ENCODE measurements around the gene TMEM205.
"Not testable (repeated sequence)": the region's sequence is repeated elsewhere in the genome, so short reads cannot be mapped to it uniquely, and the experiment has no call there.

TMEM205 gene

DNA sequence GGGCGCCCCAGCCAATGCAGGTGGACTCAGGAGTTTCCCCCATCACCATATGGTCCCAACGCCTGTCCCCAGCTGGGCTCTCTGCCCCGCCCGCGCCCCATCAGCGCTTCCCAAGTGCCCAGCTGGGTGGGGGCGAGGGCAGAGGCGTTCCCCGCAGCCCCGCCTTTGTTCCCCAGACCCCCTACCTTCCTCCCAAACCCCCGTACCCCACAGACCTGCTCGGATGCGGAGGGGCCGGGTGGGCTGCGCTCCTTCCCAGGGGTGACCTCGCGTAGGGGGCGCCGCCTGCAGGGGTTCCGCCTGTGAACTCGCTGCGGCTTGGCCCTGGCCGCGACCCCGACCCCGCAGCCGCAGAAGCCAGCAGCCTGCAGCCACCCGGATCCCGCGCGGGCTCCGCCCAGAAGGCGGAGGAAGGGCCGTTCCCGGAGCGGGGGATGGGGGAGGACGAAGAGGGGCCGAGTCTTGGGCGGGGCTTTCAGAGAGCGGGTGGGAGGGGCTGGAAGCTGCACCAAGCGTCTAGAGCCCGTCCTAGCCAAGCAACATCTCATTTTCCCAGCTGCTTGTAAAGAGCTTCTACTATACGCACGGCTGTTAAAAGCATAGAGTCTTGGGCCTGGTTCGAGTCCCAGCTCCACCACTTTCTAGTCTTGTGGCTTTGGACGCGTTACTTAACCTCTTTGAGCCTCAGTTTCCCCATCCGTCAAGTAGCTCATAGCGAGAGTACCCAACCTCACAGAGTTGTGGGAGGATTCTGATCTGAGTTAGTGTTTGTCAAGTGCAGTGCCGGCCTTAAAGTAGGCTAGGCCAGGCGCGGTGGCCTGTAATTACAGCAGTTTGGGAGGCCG lies 6.6 kb downstream of the TMEM205 start, which contains the start of gene RAB3D:
Gene RAB3D, minus strand, starts transcription at position 404 of the 845 bp plus-strand sequence. CDS start 2,258 bp downstream, outside the sequence.
- DNase-seq (ENCODE audit: low spot score) = peak; percentile 92

DNA sequence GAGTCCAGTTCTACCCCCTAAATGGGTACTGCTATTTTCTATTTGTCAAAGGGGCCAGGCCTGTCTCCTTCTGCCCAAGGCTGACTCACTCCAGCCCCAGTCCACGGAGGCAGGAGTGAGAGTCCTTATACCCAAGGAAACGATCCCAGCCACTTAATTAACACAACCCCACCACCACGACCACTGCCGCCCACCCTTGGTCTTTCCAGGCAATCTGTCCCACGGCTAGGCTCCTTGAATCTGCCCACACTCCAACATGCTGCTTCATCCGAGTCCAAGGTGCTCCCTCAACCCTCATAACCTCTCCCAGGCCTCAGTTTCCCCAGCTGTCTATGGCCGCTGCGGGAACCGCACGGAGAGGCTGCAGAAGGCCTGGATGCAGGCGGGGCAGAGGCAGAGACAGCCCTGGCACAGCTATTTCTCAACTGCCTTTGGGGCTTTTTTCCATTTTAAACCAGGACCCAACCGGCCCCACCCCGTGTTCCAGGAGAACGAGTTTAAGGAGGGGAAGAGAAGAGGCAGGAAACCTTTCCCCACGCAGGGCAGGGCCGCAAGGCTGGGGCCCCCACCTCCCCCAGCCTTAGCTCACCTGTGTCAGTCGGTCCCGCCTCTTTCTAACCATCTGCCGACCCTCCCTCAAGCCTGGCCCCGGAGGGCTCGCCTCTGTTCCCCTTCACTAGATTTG lies 7.4 kb downstream of the TMEM205 start:
- DNase-seq (ENCODE audit: low spot score) = no peak

DNA sequence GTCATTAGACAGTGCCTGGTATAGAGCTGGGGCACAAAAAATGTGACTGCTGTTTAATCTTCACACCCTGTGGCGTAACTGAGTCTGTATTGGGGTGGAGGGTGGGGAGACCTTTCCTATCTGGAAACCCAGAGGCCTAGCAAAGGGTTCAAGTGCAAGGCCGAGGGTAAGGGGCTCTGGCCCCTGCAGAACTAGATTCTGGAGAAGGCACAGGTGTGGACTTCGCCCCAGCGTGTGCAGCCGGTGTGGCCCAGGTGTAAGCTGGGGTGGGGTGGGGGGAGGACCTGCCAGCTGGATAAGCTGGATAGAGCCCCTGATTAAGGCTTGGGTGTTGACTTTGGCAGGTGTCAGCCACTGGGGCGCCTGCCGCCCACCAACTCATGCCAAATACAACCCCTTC lies 7.9 kb downstream of the TMEM205 start:
- no peak for DNase-seq (ENCODE audit: low spot score)

DNA sequence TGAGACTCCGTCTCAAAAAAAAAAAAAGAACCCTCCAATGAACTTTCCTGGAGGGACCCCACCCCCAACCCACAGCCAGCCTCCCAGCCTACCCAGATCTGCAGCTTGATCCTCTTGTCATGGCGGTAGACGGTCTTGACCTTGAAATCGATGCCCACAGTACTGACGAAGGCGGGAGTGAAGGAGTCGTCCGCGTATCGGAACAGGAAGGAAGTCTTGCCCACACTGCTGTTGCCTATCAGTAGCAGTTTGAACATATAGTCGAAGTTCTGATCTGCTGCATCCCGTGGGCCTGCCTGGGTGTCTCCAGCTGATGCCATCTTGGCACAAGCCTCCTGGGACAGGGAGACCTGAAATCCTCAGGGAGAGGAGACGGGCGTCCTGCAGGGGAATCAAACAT lies 9.0 kb downstream of the TMEM205 start:
- no peak for DNase-seq (ENCODE audit: low spot score)

DNA sequence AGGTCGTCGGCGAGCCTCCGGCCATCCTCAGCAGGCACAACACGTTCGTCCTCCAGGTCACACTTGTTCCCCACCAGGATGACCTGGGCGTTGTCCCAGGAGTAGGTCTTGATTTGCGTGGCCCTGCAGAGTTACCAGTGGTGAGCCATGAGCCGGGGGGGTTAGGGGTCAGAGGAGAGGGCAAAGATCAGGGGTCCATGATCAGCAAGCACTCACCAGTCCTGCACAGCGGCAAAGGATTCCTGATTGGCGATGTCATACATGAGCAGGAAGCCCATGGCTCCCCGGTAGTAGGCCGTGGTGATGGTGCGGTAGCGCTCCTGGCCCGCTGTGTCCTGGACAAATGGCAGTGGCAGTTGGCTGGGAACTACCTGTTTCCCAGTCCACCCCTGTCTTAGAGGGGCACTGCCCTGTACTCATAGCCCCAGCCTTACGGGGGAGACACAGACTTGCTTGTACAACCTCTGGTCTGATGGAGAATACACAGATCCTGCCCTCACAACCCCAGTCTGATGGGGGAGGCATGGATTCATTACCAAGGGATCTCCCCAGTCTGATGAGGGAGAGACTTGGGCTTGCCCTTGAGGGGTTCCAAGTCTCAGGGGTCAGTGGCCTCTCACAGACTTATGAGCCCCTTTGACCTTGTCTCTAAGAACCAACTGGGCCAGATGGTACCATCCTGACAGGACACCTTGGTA lies 10.5 kb downstream of the TMEM205 start:
- no peak for DNase-seq (ENCODE audit: low spot score)

DNA sequence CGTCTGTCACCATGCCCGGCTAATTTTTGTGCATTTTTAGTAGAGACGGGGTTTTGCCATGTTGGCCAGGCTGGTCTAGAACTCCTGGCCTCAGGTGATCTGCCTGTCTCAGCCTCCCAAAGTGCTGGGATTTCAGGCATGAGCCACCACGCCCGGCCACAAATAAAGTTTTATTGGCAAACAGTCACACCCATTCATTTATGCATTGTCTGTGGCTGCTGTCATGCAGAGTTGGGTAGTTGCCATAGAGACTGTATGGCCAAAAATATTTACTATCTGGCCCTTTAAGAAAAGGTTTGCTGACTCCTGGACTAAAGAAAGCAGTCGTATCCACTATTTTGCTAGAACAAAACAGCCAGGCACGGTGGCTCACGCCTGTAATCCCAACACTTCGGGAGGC lies 12.2 kb downstream of the TMEM205 start:
- peak; percentile 56 for DNase-seq (ENCODE audit: low spot score)

DNA sequence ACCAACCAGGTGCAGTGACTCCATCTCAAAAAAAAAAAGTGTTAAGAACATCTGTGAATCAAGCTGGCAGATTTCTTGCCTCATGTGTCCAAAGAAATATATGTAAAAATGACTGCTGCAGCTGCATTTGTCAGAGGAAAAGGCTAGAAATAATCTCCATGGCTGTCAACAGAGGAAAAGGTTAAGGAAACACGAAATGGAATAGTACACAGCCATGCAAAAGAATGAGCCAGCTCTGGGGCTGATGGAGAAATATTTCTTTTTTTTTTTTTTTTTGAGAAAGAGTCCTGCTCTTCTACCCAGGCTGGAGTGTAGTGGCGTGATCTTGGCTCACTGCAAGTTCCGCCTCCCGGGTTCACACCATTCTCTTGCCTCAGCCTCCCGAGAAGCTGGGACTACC lies 13.2 kb downstream of the TMEM205 start:
- DNase-seq (ENCODE audit: low spot score) = no peak

DNA sequence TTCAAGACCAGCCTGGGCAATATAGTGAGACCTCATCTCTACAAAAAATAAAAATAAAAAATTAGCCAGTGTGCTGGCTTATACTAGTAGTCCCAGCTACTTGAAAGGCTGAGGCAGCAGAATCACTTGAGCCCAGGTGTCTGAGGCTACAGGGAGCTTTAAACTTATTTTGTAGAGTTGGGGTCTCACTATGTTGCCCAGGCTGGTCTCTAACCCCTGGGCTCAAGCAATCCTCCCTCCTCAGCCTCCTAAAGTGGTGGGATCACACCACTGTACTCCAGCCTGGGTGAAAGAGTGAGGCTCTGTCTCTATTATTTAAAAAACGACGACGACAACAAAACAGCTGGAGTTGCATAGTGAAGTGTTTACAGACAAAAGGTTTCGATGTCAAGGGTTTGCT lies 14.6 kb downstream of the TMEM205 start:
- no peak for DNase-seq (ENCODE audit: low spot score)

DNA sequence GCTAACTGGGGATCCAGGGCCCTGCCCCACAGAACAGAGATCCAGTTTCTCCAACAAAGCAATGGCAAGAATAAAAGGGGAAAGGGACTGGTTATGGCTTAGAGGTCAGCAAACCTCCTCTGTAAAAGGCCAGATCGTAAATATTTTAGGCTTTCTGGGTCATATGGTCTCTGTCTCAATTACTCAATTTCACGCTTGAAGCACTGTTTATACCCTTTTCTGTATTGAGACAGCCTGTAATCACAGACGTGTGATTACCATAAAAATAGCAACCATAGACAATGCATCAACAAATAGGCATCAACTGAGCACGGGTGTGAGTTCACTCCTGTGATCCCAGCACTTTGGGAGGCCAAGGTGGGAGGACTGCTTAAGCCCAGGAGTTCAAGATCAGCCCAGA lies 15.9 kb downstream of the TMEM205 start:
- DNase-seq (ENCODE audit: low spot score) = no peak

DNA sequence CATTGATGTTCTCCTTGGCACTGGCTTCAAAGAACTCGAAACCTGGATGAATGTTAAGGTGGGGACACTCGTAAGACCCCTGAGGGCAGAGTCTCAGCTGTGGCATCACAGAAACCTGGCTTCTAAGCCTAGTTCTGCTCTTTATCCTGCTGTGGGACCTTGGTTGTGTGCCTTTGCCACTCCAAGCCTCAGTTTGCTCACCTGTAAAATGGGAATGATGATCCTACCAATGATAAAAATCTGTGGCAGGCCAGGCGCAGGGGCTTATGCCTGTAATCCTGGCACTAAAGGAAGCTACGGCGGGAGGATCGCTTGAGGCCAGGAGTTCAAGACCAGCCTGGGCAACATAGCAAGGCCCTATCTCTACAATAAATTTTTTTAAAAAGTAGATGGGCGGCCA lies 20.5 kb downstream of the TMEM205 start:
- no peak for DNase-seq (ENCODE audit: low spot score)

DNA sequence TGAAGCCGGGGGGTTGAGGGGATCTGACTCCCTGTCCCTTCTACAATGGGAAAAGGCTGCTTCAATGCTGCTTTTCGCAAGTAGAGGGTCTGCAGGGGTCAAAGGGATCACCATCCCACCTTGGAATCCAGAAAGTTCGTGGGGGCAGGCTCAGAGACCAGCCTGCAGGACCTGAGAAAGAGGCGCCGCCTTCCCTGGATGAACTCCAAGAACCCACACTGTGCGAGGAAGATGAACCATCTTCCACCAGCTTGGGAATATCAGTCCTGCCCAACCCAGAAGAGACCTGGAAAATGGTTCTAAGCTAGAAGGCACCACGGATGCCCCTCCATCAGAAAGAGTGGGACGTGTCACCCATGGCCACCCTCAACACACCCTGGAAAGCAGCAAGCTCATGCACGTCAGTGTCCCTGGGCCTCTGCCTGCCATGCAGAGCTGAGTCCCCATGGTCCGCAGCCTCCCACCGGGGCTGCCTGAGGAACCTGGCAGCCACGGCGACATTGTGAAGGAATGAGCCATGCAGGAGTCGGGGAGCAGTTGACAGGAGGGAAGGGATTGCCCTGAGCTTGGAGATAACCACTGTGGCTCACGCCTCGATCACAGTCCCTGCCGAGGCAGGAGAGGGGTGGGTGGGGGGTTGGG lies 21.2 kb downstream of the TMEM205 start:
- no peak for DNase-seq (ENCODE audit: low spot score)

DNA sequence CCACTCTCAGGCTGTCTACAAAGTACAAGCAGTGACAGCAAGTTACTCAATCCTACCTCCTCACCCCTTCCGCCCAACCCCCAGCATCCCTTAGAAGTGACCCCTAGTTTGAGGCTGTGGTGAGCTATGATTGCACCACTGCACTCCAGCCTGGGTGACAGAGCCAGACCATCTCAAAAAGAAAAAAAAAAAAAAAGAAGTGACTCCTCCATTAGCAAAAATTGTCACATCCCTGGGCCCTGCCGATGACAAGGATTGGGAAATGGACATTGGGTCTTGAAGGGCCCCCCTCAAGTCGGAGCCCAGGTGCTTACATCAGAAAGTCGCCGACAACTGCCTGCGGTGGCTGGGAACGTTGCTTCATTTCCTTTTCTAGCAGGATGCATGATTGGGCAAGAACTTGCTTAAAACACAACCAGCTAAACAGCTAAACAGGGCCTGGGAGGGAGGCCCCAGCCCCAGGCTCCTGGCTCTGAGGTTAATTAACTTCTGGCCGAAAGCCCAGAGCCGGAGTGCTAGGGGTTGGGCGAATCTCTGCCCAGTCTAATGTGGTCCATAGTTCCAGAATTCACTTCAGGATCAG lies 21.9 kb downstream of the TMEM205 start:
- DNase-seq (ENCODE audit: low spot score) = peak; percentile 87

DNA sequence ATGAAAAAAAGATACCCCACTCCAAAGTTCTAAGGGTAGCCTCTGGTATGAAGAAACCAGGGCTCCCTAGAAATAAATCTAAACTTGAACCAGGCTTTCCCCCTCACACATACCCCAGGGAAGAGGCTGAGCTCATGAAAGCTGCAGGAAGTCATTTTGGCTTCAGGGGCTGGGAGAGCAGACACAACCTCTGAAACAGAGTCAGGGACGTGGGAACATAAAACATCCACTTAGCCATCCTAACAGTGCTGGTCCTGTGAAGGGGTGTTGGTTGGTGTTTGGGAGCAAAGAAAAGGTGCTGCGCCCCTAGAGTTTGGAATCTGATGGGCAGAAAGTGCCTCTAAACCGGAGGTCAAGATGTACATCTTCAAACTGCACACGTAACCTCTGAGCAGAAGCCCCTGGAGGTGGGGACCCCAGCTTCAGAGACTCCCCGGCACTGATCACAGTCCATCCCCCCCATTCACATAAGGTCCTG lies 22.4 kb downstream of the TMEM205 start:
- no peak for DNase-seq (ENCODE audit: low spot score)

DNA sequence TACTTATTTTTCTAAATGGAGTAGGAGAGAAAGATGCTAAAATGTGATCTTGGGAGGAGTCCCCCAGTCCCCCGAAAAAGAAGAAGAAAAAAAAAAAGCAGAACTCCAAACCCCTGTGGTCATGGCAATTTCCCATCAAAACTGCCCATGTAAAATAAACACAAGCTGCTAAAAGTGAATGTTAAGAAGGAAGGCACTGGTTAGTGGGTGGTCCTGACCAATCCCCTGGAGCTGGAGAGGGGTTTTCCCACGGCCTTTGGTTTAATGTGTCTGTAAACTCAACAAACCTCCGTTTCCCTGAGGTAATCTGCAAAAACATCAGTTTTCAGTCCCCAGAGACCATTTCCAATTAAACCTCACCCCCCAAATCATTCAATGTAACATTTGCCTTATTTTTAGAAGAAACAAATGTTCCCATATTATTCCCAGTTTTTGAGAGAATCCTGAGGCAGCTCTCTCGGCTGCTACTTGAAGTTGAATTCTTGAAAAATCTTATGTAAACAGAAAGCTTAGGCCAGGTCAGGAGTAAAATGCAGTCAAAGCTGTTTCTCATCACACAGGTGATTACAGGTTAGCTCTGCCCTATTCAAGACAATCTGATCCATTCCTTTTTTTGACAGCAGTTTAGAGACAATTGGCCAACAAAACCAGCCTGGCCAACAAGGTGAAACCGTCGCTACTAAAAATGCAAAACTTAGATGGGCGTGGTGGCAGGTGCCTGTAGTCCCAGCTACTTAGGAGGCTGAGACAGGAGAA lies 23.6 kb downstream of the TMEM205 start:
- no peak for DNase-seq (ENCODE audit: low spot score)

DNA sequence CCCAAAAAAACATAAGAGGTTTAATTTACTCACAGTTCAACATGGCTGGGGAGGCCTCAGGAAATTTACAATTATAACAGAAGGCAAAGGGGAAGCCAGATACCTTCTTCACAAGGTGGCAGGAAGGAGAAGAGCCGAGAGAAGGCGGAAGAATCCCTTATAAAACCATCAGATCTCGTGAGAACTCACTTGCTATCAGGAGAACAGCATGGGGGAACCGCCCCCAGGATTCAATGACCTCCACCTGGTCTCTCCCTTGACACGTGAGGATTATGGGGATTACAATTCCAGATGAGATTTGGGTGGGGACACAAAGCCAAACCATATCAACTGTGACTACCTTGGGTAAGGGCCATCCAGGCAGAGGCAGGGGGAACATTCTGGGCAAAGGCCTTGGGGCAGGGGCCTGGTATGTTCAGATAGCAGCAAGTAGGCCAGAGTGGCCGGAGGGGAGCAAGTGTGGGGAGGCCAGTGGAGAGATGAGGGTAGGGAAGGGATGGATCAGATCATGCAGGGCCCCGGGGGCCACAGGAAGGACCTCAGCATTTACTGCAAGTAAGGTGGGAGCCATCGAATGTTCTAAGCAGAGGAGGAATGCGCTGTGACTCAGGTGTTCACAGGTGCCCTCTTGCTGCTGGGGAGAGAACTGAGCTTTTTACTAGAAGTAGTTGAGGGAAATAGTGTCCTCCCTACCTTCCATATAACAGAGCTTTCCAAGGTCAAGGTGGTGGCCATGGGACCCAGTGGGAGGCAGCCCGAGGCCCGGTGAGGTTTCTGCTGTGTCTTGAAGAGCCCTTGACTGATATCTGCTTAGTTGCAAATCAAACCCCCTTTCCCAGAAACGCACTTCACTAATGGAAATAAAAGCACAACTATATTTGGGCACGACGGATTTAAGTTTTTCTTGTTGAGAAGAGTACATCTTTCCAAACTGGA lies 24.6 kb downstream of the TMEM205 start:
- DNase-seq (ENCODE audit: low spot score) = no peak

DNA sequence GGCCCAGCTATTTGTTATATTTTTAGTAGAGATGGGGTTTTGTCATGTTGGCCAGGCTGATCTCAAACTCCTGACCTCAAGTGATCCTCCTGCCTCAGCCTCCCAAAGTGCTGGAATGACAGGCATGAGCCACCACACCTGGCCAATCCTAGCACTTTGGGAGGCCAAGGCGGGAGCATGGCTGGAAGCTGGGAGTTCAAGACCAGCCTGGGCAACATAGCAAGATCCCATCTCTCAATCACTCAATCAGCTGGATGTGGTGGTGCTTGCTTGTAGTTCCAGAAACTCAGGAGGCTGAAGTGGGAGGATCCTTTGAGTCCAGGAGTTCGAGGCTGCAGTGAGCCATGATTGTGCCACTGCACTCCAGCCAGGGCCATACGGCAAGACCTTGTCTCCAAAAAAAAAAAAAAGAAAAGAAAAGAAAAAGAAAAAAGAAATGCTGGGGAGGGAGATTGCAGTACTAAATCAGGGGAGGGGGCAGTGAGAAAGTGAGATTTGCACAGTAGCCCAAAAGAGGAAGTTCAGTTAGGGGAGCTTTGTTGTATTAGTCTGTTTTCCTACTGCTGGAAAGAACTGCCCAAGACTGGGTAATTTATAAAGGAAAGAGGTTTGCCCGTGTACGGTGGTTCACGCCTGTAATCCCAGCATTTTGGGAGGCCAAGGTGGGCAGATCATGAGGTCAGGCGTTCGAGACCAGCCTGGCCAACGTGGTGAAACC lies 25.6 kb downstream of the TMEM205 start:
- DNase-seq (ENCODE audit: low spot score) = not testable (repeated sequence)

DNA sequence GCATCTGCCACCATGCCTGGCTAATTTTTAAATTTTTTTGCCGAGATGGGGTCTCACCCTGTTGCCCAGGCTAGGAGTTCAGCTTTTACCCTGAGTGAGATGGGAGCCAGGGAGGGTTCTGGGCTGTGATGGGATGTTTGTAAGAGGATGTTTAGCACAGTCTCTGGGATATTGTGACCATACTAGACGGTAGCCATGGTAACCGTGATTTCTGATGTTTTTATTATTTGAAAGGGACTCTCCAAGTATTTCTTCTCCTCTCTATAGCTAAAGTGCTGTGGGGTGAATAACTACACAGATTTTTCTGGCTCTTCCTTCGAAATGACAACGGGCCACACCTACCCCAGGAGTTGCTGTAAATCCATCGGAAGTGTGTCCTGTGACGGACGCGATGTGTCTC lies 39.7 kb downstream of the TMEM205 start:
- peak; percentile 42 for DNase-seq (ENCODE audit: low spot score)

DNA sequence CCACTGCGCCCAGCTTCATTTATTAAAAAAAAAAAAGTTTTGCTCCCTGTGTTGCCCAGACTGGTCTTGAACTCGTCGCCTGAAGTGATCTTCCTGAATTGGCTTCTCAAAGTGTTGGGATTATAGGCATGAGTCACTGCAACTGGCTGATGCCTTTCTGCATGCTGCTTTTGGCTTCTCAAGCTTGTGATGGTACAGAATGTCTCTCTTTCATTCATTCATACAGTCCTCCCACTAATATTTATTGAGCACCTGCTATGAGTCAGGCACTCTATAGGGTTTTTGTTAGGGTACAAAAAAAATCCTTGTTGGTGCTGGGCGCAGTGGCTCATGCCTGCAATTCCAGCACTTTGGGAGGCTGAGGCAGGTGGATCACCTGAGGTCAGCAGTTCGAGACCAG lies 41.1 kb downstream of the TMEM205 start:
- DNase-seq (ENCODE audit: low spot score) = no peak

DNA sequence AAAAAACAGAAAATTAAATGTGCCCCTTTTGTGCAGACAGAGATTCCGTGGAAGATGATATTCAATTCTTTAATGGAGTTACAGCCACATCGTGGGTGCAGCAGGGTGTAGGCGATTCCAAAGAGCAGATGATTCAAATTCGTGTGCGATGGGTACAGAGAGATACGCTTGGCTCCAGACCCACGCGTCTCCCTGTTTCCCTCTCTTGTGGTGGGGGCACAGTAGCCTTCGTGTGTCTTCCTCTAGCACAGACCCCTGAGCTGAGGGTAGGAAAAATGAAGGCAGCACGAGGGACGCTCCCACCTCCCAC lies 45.3 kb downstream of the TMEM205 start:
- DNase-seq (ENCODE audit: low spot score) = no peak

Measured in NAMALWA (cell line).